B cell (primary cell): ENCODE measurements around the gene CEP41. TPM values are rescaled to one million over a fixed set of nuclear protein-coding genes. Genes with fewer than 3 reads are reported as not detected.

Experiments used
- ATAC-seq: fragments of 200-7000 bp; cut with Tn5 transposase; one replicate; pipeline ENCODE4 v1.10.0; 2021; ENCODE audit warnings: low read depth, mild to moderate bottlenecking, moderate number of reproducible peaks, moderate library complexity
- CTCF ChIA-PET: fragments of 350-600 bp; sonication (Branson Sonifier 250); formaldehyde crosslinking; loops from one replicate; lab custom pipeline; 2021; ENCODE audit warnings: antibody characterized with exemption, inconsistent platforms; lab: Charles Lee
- POLR2A ChIA-PET: fragments of 350-600 bp; sonication (Branson Sonifier 250); formaldehyde crosslinking; loops from one replicate; lab custom pipeline; 2021; ENCODE audit warnings: antibody characterized with exemption; lab: Charles Lee
- DNase-seq: peaks from one replicate; pipeline ENCODE4 v3.0.0; 2013
- H2AFZ ChIP-seq: 2 replicates; pipeline ENCODE4 v1.6.1; 2012; ENCODE audit warnings: mild to moderate bottlenecking, low read depth, low read length; ENCODE audit not compliant: insufficient read depth, poor library complexity, severe bottlenecking
- H3K27ac ChIP-seq, 2 donors: 1 replicate in 1 of 2; 2 replicates in 1 of 2; pipeline ENCODE4 v1.5.1; 2012 to 2013; ENCODE audit warnings: low read length in 2 of 2, mild to moderate bottlenecking in 2 of 2, moderate library complexity in 1 of 2
- H3K27me3 ChIP-seq, 4 experiments: fragments of 200-600 bp in 1 of 4; sonication (generic) in 1 of 4; replicated peaks in 1 of 4; 1 replicate in 2 of 4; 2 replicates in 2 of 4; pipeline versions ENCODE4 v1.6.1 to v1.7.0; 2013 to 2016; ENCODE audit warnings: low read length in 3 of 4, mild to moderate bottlenecking in 2 of 4, mixed read lengths in 1 of 4, moderate library complexity in 1 of 4; ENCODE audit not compliant: insufficient read depth in 4 of 4, control insufficient read depth in 3 of 4; ENCODE audit errors: control extremely low read depth in 1 of 4
- H3K36me3 ChIP-seq, 2 experiments: replicated peaks in 1 of 2; 1 replicate in 1 of 2; 2 replicates in 1 of 2; pipeline versions ENCODE4 v1.6.1 to v1.7.1; 2013; ENCODE audit warnings: low read length in 1 of 2; ENCODE audit not compliant: insufficient read depth in 2 of 2, control insufficient read depth in 1 of 2; ENCODE audit errors: control extremely low read depth in 1 of 2, extremely low read depth in 1 of 2
- H3K4me1 ChIP-seq, 2 donors: fragments of 200-600 bp in 1 of 2; sonication (generic) in 1 of 2; 1 replicate in 1 of 2; 2 replicates in 1 of 2; pipeline versions ENCODE4 v1.5.1 to v1.6.1; 2013 to 2017; ENCODE audit warnings: low read length in 2 of 2; ENCODE audit not compliant: control insufficient read depth in 2 of 2, insufficient read depth in 2 of 2
- H3K4me2 ChIP-seq: replicated peaks from 2 replicates; pipeline ENCODE3; 2012; ENCODE audit warnings: mild to moderate bottlenecking, low read depth, low read length; ENCODE audit not compliant: poor library complexity, severe bottlenecking
- H3K4me3 ChIP-seq, 5 experiments: fragments of 200-600 bp in 1 of 5; sonication (generic) in 1 of 5; 1 replicate in 3 of 5; 2 replicates in 2 of 5; pipeline versions ENCODE4 v1.5.1 to v1.7.0; 2011 to 2016; ENCODE audit warnings: low read length in 4 of 5, mild to moderate bottlenecking in 4 of 5, low read depth in 2 of 5, control low read depth in 1 of 5, moderate library complexity in 1 of 5; ENCODE audit not compliant: insufficient read depth in 1 of 5; ENCODE audit errors: control extremely low read depth in 1 of 5, extremely low read depth in 1 of 5
- H3K79me2 ChIP-seq: fragments of 200-600 bp; sonication (generic); one replicate; pipeline ENCODE4 v1.6.0; 2016; ENCODE audit warnings: low read length; ENCODE audit not compliant: control insufficient read depth, insufficient read depth
- H3K9ac ChIP-seq: fragments of 200-600 bp; sonication (generic); 2 replicates; pipeline ENCODE4 v1.6.1; 2017; ENCODE audit warnings: mild to moderate bottlenecking, low read length, moderate library complexity
- H3K9me3 ChIP-seq, 3 donors: one replicate each; pipeline versions ENCODE4 v1.6.1 to v1.7.1; 2013; ENCODE audit warnings: low read length in 2 of 3; ENCODE audit not compliant: control insufficient read depth in 2 of 3, insufficient read depth in 1 of 3; ENCODE audit errors: control extremely low read depth in 1 of 3
- H4K20me1 ChIP-seq: 2 replicates; pipeline ENCODE4 v1.6.0; 2012; ENCODE audit warnings: mild to moderate bottlenecking, low read length; ENCODE audit not compliant: insufficient read depth, control insufficient read depth, poor library complexity, severe bottlenecking
- H3K27ac Mint-ChIP-seq: one replicate; pipeline ENCODE4 v1.8.0; 2021; ENCODE audit warnings: mixed read lengths
- H3K27me3 Mint-ChIP-seq: one replicate; pipeline ENCODE4 v1.8.0; 2021; ENCODE audit warnings: mixed read lengths
- H3K4me1 Mint-ChIP-seq: one replicate; pipeline ENCODE4 v1.8.0; 2021; ENCODE audit warnings: mixed read lengths
- H3K4me3 Mint-ChIP-seq: one replicate; pipeline ENCODE4 v1.8.0; 2021; ENCODE audit warnings: mixed read lengths
- H3K9me3 Mint-ChIP-seq: one replicate; pipeline ENCODE4 v1.8.0; 2022; ENCODE audit warnings: mixed read lengths; ENCODE audit not compliant: insufficient read depth
- CTCF ChIP-seq: fragments of 200-600 bp; IDR thresholded peaks from one replicate; pipeline ENCODE4 v1.8.0; 2022; ENCODE audit warnings: antibody characterized with exemption, mild to moderate bottlenecking
- EZH2 ChIP-seq: IDR thresholded peaks from 2 replicates; pipeline ENCODE4 v1.6.1; 2012; ENCODE audit warnings: borderline replicate concordance, low read depth, mild to moderate bottlenecking, moderate library complexity, low read length; ENCODE audit not compliant: insufficient read depth, poor library complexity, severe bottlenecking
- WGBS: methylation state at CpG from one replicate; pipeline ENCODE4 v1.1.5; 2013; ENCODE audit warnings: missing lambda C conversion rate; ENCODE audit not compliant: insufficient coverage; 5-methylcytosine and 5-hydroxymethylcytosine counted together
- intact Hi-C: fragments of 100-400 bp; cut with micrococcal nuclease; formaldehyde crosslinking; loops from one replicate; pipeline ENCODE4 v1.10.0; 2022
- polyA plus RNA-seq: library from polyadenylated mRNA; depleted of rRNA; stranded (reverse); fragments of >200 nt; gene quantifications from 2 replicates; pipeline ENCODE4 v1.2.3, GENCODE V29; 2012
- total RNA-seq, 2 donors: library from RNA; stranded (reverse); fragments of 120-200 nt in 1 of 2; gene quantifications; 1 replicate in 1 of 2; 2 replicates in 1 of 2; pipeline versions ENCODE4 v1.2.3 to v1.2.4, GENCODE V29; 2013 to 2022

The CEP41 gene
- total and polyA plus RNA-seq, 2 donors (not counting 1 experiment from before 2014, with no cell fraction given): 3.4 to 5.9 TPM

DNA sequence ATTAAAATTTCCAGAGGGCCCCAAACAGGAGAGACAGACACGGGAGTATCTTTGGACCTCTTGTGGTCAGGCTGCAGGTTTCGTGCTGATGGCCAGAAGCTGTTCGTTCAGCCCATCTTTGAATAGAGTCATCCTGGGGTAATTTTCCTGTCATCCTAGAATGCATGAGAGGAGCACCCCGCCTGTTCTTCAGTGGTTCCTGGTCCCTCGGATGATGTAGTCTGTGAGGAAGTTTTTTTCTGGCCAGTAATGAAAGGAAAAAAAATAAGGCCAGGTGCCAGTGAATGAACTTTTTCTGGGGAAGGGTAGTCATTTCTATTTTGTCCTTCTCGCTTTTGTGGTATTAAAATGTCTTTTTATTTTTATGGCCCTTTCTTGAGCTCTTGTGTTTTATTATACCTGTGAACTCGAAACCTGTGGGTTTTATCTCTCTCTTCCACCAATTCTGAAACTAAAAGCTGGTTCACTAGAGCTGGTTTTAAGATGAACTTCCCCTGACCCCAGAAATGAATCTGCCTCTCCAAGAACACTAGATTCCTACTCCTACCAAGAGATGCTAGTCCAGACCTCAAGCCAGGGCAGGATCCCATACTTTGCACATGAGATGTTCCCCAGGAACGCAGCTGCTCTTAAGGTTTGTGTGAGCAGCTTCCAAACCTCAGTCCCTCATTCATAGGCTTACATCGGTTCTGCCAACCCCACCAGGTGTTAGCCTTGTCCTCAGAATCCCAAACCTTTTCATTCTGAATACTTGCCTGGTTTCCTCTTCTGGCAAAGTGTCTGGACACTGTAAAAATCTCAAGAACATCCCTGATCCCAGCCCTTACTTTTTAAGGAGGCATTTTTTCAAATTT, 35.7 kb upstream of the CEP41 start:
- H3K4me2 ChIP-seq: no peak overlapping the region
- ChIA-PET CTCF (interaction anchor here (0.8 kb wide), 1 partner anchor 38 kb away, joined by 3 read pairs; no protein-coding TSS in a partner anchor), POLR2A (no interaction called here)
- no peak overlapping the region for H3K9ac ChIP-seq
- peaks cover 6 to 11% of the 10 kb centered on the region in 2 donors for H3K4me1 ChIP-seq
- H3K27me3 ChIP-seq: peaks cover 0 to 1% (median 0%) of the 10 kb centered on the region in 4 experiments
- H3K9me3 Mint-ChIP-seq: no peaks in the 10 kb centered on the region
- H3K4me1 Mint-ChIP-seq: peaks cover 13% of the 10 kb centered on the region
- H3K79me2 ChIP-seq: no peaks in the 10 kb centered on the region
- no peak overlapping the region for H3K27ac ChIP-seq
- no peaks in the 10 kb centered on the region for H3K36me3 ChIP-seq
- no peaks in the 10 kb centered on the region for H3K9me3 ChIP-seq
- WGBS: 76% methylated on average over 8 of the region's 9 CpGs
- H4K20me1 ChIP-seq: no peaks in the 10 kb centered on the region
- DNase-seq (no peak), ATAC-seq (no peak)
- H3K27me3 Mint-ChIP-seq: peaks cover 14% of the 10 kb centered on the region
- no peak overlapping the region for H3K4me3 Mint-ChIP-seq
- H3K27ac Mint-ChIP-seq: no peak overlapping the region
- intact Hi-C loops: no loop called here
- H3K4me3 ChIP-seq: no peak overlapping the region
- no peak for TF ChIP-seq EZH2
- no peak for TF ChIP-seq CTCF
- H2AFZ ChIP-seq: no peak overlapping the region

- H3K9me3 Mint-ChIP-seq: no peaks in the 10 kb centered on the region
- Histone ChIP-seq H3K27ac (no peak overlapping the region), H3K27me3 (no peaks in the 10 kb centered on the region), H2AFZ (no peak overlapping the region), H3K4me2 (no peak overlapping the region), H3K4me1 (peaks cover 6 to 11% of the 10 kb centered on the region in 2 donors), H3K9me3 (no peaks in the 10 kb centered on the region), H3K9ac (no peak overlapping the region), H3K4me3 (no peak overlapping the region), H3K79me2 (no peaks in the 10 kb centered on the region), H4K20me1 (no peaks in the 10 kb centered on the region), H3K36me3 (no peaks in the 10 kb centered on the region)
- intact Hi-C loops: no loop called here
- peaks cover 12% of the 10 kb centered on the region for H3K27me3 Mint-ChIP-seq
- DNase-seq: no peak
- CTCF ChIA-PET: no interaction called here
- WGBS: 93% methylated on average over 5 of the region's 7 CpGs
- POLR2A ChIA-PET: no interaction called here
- no peak overlapping the region for H3K4me3 Mint-ChIP-seq
- H3K27ac Mint-ChIP-seq: no peak overlapping the region
- peaks cover 13% of the 10 kb centered on the region for H3K4me1 Mint-ChIP-seq
- no peak for ATAC-seq
- TF ChIP-seq EZH2: no peak
- TF ChIP-seq CTCF: no peak
These were observed 35.0 kb upstream of the CEP41 start for GRCh38 chr7:130475776-130476175.
